Loucy (cell line): ENCODE results near the gene NTPCR.

ENCODE experiments used
- H2AFZ ChIP-seq: fragments of 200-600 bp; sonication (generic); 2 replicates; pipeline ENCODE4 v1.6.0; 2016; ENCODE audit warnings: antibody characterized with exemption, mild to moderate bottlenecking, low read length, moderate library complexity
- H3F3A ChIP-seq: fragments of 200-600 bp; 2 replicates; pipeline ENCODE4 v1.6.0; 2016; ENCODE audit warnings: antibody characterized with exemption, low read depth, mild to moderate bottlenecking
- H3K27me3 ChIP-seq: fragments of 200-600 bp; sonication (generic); 2 replicates; pipeline ENCODE4 v1.6.1; 2014; ENCODE audit warnings: low read length, mild to moderate bottlenecking; ENCODE audit not compliant: insufficient read depth, poor library complexity, severe bottlenecking
- H3K36me3 ChIP-seq: fragments of 200-600 bp; sonication (generic); 2 replicates; pipeline ENCODE4 v1.6.1; 2016; ENCODE audit warnings: low read length; ENCODE audit not compliant: insufficient read depth
- H3K4me1 ChIP-seq: fragments of 200-600 bp; sonication (generic); 2 replicates; pipeline ENCODE4 v1.5.1; 2014; ENCODE audit warnings: low read length, mild to moderate bottlenecking; ENCODE audit not compliant: insufficient read depth, poor library complexity, severe bottlenecking
- H3K4me2 ChIP-seq: fragments of 200-600 bp; sonication (generic); 2 replicates; pipeline ENCODE4 v1.6.0; 2014; ENCODE audit warnings: antibody characterized with exemption, low read length, low read depth, mild to moderate bottlenecking; ENCODE audit not compliant: poor library complexity, severe bottlenecking
- H3K4me3 ChIP-seq: fragments of 200-600 bp; sonication (generic); 2 replicates; pipeline ENCODE4 v1.5.1; 2014; ENCODE audit warnings: low read length, mild to moderate bottlenecking, mixed read lengths; ENCODE audit not compliant: poor library complexity, severe bottlenecking
- H3K79me2 ChIP-seq: fragments of 200-600 bp; sonication (generic); 2 replicates; pipeline ENCODE4 v1.6.1; 2014; ENCODE audit warnings: low read length; ENCODE audit not compliant: insufficient read depth
- H3K9ac ChIP-seq: fragments of 200-600 bp; sonication (generic); 2 replicates; pipeline ENCODE4 v1.6.0; 2014; ENCODE audit warnings: mild to moderate bottlenecking, low read depth, low read length, moderate library complexity; ENCODE audit not compliant: poor library complexity, severe bottlenecking
- H3K9me2 ChIP-seq: fragments of 200-600 bp; sonication (generic); replicated peaks from 2 replicates; pipeline ENCODE4 v1.6.1; 2016; ENCODE audit warnings: low read depth, low read length, mixed read lengths
- H3K9me3 ChIP-seq: fragments of 200-600 bp; sonication (generic); 2 replicates; pipeline ENCODE4 v1.6.1; 2014; ENCODE audit warnings: mild to moderate bottlenecking, antibody characterized with exemption, low read length, low read depth; ENCODE audit not compliant: insufficient read depth
- H4K20me1 ChIP-seq: fragments of 200-600 bp; sonication (generic); 2 replicates; pipeline ENCODE4 v1.6.0; 2014; ENCODE audit warnings: antibody characterized with exemption, low read length, mild to moderate bottlenecking; ENCODE audit not compliant: insufficient read depth, poor library complexity, severe bottlenecking
- EZH2phosphoT487 ChIP-seq: fragments of 200-600 bp; IDR thresholded peaks from 2 replicates; pipeline ENCODE4 v1.6.1; 2018; ENCODE audit warnings: antibody characterized with exemption, mild to moderate bottlenecking, moderate library complexity, borderline replicate concordance
- TF ChIP-seq, protein P1 (sequence below): fragments of 200-600 bp; sonication (generic); conservative IDR thresholded peaks from 2 replicates; pipeline ENCODE4 v1.5.1; 2014; ENCODE audit warnings: mild to moderate bottlenecking, antibody characterized with exemption, low read length

Gene NTPCR

DNA sequence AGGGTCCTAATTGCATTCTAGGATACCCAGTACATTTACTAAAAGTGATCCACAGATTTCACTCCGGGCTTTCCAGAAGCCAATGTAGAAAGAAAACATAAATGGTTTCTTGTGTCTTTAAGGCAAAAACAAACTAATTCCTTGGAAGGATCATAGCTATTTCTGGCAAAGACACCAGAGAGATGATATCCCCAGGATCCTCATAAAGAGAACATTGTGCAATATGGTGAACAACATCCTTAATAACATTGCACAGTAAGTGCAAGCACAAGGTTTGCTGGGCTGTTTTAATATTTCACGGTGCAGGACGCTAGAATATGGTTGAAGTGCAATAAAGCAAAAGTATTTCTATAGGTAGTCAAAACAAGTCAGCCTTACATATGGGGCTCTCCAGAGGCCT, 83.0 kb downstream of the NTPCR start:
- Histone ChIP-seq H3K9me3 (no peaks in the 10 kb centered on the region), H3F3A (no peaks in the 10 kb centered on the region), H3K4me3 (no peak overlapping the region), H3K79me2 (no peaks in the 10 kb centered on the region), H3K4me2 (no peak overlapping the region), H3K9ac (no peak overlapping the region), H3K36me3 (no peaks in the 10 kb centered on the region), H3K4me1 (no peaks in the 10 kb centered on the region), H3K27me3 (no peaks in the 10 kb centered on the region), H3K9me2 (no peaks in the 10 kb centered on the region), H4K20me1 (no peaks in the 10 kb centered on the region), H2AFZ (no peak overlapping the region)
- TF ChIP-seq EZH2phosphoT487 = no peak
- TF ChIP-seq, protein P1, sequence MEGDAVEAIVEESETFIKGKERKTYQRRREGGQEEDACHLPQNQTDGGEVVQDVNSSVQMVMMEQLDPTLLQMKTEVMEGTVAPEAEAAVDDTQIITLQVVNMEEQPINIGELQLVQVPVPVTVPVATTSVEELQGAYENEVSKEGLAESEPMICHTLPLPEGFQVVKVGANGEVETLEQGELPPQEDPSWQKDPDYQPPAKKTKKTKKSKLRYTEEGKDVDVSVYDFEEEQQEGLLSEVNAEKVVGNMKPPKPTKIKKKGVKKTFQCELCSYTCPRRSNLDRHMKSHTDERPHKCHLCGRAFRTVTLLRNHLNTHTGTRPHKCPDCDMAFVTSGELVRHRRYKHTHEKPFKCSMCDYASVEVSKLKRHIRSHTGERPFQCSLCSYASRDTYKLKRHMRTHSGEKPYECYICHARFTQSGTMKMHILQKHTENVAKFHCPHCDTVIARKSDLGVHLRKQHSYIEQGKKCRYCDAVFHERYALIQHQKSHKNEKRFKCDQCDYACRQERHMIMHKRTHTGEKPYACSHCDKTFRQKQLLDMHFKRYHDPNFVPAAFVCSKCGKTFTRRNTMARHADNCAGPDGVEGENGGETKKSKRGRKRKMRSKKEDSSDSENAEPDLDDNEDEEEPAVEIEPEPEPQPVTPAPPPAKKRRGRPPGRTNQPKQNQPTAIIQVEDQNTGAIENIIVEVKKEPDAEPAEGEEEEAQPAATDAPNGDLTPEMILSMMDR = no peak
